HG03558 (cell line): ENCODE measurements around the gene CYP21A2.
"Not testable (repeated sequence)": the region's sequence is repeated elsewhere in the genome, so short reads cannot be mapped to it uniquely, and the experiment has no call there.

Source experiments
- ATAC-seq: cut with Tn5 transposase; IDR thresholded peaks from one replicate; pipeline ENCODE4 v1.9.1; 2021; ENCODE audit warnings: moderate number of reproducible peaks; ENCODE audit not compliant: unreplicated experiment; ENCODE audit errors: extremely low read depth

Gene CYP21A2

GRCh38 chr6:32049736-32050135 lies 11.5 kb downstream of the CYP21A2 start:
- not testable (repeated sequence) for ATAC-seq

DNA sequence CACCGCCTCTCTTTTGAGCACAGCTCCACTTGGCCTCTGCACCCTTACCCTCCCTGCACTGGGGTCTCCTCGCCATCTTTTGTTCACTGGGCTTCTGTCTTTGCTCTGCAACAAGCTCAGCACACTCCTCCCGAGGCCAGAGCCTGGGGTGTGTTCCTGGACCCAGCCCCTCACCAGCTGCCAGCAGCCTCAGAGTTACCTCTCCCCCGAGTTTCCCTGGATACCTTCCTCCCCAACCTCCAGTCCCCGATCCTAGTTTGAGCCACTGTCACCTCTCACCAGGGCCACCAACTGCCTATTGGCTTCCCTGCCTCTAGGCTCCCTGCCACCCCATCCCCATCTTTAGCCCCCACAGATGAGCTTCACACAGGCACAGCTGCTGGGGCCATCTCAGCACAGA lies 12.3 kb downstream of the CYP21A2 start:
- no peak for ATAC-seq

DNA sequence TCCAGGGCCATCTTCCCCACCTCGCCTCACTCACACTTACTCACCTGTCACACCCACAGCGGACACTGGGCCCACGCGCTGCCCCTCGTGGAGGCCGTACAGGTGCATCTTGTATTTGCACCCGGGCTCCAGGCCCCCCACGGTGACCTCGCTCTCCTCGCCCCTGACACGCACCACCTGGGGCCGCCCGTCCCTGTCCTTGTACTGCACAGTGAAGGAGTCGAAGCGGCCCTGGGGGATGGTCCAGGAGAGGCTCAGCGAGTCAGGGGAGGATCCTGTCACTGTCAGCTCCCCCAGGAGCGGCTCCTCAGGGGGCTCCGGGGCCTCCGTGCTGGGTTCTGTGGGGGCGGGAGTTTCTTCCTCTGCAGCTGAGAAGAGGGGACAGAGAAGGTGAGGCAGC lies 14.4 kb downstream of the CYP21A2 start:
- not testable (repeated sequence) for ATAC-seq

GRCh38 chr6:32053314-32053713 lies 15.1 kb downstream of the CYP21A2 start:
- ATAC-seq: not testable (repeated sequence)

- ATAC-seq: not testable (repeated sequence)
These were observed 17.5 kb downstream of the CYP21A2 start for GRCh38 chr6:32055756-32056155.

DNA sequence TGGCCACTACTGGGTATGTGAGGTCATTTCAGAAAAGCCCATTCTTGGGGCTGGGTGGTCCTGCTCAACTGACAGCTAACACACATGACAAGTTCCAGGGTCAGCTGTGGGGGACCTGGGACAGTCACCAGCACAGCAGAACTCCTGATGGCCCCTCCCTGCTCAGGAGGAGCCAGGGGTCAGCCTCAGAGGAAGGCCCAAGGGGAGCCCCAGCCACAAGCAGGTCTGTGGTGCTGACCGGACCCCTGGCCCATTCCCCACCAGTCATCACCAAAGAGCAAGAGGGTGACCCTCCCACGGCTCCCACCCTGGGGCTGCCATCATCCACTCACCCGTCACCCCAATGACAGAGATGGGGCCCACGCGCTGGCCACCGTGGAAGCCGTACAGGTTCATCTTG lies 18.0 kb downstream of the CYP21A2 start:
- ATAC-seq: no peak

DNA sequence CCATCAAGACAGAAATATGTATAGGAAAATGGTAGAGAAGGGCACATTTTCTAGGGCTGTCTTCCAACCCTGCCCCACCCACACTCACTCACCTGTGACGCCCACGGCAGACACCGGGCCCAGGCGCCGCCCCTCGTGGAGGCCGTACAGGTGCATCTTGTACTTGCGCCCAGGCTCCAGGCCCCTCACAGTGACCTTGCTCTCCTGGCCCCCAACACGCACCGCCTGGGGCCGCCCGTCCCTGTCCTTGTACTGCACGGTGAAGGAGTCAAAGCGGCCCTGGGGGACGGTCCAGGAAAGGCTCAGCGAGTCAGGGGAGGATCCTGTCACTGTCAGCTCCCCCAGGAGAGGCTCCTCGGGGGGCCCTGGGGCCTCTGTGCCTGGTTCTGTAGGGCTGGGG lies 19.8 kb downstream of the CYP21A2 start:
- no peak for ATAC-seq

GRCh38 chr6:32058511-32058963 lies 20.3 kb downstream of the CYP21A2 start:
- ATAC-seq: no peak

DNA sequence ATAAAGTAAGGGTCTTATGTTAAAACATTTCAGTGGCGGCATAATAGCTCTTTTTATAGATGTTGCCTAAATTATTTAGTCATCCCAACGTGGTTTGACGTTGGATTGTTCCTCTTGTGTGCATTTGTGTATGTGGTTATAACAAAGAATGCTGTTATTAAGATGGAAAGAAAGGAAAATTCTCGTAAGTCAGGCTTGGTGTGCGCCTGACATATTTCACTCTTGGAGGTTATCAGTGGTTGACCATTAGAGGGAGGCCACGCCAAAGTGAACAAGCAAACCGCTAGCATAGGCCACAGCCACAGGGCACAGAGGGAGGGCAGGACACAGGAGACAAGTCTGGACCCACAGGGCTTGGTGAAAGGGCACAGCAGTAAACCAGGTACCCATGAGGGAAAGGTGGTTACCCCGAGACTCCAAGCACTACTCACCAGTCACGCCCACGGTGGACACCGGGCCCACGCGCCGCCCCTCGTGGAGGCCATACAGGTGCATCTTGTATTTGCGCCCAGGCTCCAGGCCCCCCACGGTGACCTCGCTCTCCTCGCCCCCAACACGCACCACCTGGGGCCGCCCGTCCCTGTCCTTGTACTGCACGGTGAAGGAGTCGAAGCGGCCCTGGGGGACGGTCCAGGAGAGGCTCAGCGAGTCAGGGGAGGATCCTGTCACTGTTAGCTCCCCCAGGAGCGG lies 22.9 kb downstream of the CYP21A2 start:
- ATAC-seq: no peak

- ATAC-seq: no peak
These were observed 26.5 kb downstream of the CYP21A2 start for GRCh38 chr6:32064706-32065105.

GRCh38 chr6:32067521-32067920 lies 29.3 kb downstream of the CYP21A2 start:
- not testable (repeated sequence) for ATAC-seq

DNA sequence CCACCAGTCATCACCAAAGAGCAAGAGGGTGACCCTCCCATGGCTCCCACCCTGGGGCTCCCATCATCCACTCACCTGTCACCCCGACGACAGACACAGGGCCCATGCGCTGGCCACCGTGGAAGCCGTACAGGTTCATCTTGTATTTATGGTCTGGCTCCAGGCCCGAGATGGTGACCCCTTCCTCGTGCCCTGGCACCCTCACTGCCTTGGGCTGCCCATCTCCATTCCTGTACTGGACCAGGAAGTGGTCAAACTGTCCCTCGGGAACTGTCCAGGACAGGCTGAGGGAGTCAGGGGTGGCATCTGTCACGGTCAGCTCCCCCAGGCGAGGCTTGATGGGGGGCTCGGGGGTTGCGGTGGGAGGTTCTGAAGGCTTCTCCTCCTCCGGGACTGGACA lies 30.1 kb downstream of the CYP21A2 start:
- ATAC-seq: not testable (repeated sequence)

DNA sequence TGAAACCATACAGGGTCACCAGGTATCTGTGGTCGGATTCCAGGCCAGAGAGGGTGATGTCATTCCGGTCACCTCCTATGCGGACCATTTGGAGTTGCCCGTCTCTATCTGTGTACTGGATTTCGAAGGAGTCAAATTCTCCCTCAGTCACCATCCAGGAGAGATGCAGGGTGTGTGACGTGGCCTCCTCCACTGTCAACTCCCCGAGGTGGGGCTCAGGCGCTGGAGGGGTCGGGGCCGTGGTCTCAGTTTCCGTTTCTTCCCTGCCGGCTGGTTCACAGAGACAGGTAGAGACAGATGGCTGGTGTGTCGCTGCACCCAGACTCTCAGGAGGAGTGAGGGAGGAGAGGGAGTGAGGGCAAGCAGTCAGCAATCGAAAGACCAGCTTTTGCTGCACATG lies 30.7 kb downstream of the CYP21A2 start:
- ATAC-seq: no peak

DNA sequence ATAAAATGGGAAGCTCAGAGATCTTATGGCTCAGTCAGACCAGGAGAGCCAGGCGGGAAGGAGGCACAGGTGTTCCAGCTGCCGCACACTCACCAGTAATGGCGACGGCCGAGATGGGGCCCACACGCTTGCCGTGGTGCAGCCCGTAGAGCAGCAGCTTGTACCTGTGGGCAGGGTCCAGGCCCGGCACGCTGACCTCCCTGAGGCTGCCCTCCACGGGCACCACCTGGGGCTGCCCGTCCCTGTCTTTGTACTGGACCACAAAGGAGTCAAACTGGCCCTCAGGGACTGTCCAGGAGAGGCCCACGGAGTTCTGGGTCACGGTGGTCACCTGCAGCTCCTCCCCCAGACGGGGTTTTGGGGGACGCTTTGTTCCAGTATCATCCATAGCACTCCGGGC lies 31.2 kb downstream of the CYP21A2 start:
- ATAC-seq: no peak

GRCh38 chr6:32069878-32070515 lies 31.8 kb downstream of the CYP21A2 start:
- ATAC-seq: no peak

- no peak for ATAC-seq
These were observed 32.8 kb downstream of the CYP21A2 start for GRCh38 chr6:32070814-32071543.

- no peak for ATAC-seq
These were observed 34.9 kb downstream of the CYP21A2 start for GRCh38 chr6:32073101-32073500.

GRCh38 chr6:32073613-32074012 lies 35.4 kb downstream of the CYP21A2 start:
- ATAC-seq: no peak

DNA sequence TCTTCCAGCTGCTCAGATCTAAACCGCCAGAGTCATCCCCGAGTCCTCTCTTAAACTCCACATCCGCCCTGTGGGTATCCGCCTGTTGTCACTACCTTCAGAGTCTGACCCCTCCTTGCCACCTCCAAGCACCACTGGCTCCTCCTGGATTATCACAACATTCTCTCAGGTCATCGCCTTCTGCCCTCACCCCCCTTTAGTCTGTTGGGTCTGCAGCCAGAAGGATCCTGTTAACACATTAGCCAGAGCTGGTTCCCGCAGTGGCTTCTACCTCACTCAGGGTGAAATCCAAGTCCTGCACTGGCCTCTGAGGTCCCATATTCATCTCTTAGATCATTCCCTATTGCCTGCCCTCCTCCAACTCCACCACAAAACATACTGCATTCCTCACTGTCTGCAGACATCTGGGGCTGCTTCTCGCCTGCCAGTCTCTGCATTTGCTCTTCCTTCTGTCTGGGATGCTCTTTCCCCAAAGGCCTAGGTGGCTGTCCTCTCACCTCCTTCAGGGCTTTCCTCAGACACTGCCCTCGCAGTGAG lies 36.8 kb downstream of the CYP21A2 start:
- ATAC-seq: no peak

DNA sequence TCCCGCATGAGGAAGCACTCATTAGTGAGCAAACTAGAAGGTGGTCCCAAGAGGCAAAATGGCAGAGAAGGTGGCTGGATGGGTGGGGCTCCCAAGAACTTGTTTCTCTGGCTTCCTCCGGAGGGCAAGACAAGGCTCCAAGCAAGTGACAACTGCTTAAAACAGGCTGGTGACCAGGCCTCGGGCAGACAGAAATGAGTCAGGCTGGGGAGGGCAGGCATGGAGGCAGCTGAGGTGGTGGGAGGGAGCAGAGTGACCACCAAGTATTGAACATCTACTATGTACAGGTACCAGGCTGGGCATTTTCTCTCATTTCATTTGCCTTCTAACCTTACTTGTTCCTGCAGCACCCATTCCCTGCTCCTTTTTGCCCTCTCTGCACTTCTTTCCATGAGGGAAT lies 37.6 kb downstream of the CYP21A2 start:
- no peak for ATAC-seq

- no peak for ATAC-seq
These were observed 38.1 kb downstream of the CYP21A2 start for GRCh38 chr6:32076321-32076809.
